HEK293T (cell line): ENCODE measurements around the gene IPO13.

ENCODE experiments used
- BHLHE40 ChIP-seq: fragments of 450-650 bp; IDR thresholded peaks from 2 replicates; pipeline ENCODE4 v1.6.1; 2016; ENCODE audit warnings: mild to moderate bottlenecking, moderate library complexity, borderline replicate concordance
- FOXM1 ChIP-seq: fragments of 450-650 bp; IDR thresholded peaks from 2 replicates; pipeline ENCODE4 v1.6.1; 2017; ENCODE audit warnings: mild to moderate bottlenecking, borderline replicate concordance
- L3MBTL2 ChIP-seq: fragments of 450-650 bp; conservative IDR thresholded peaks from 2 replicates; pipeline ENCODE4 v1.6.1; 2016; ENCODE audit warnings: mild to moderate bottlenecking
- NFRKB ChIP-seq: fragments of 450-650 bp; IDR thresholded peaks from 2 replicates; pipeline ENCODE4 v1.6.1; 2016; ENCODE audit warnings: mild to moderate bottlenecking, moderate library complexity
- SP1 ChIP-seq: fragments of 450-650 bp; IDR thresholded peaks from 2 replicates; pipeline ENCODE4 v1.6.1; 2017

GRCh38 chr1:43970502-43970901 is 23.8 kb downstream of the IPO13 start:
- TF ChIP-seq BHLHE40 (no peak), SP1 (no peak), L3MBTL2 (no peak), FOXM1 (no peak), NFRKB (no peak)
